Tibial nerve (tissue), 4 donors: ENCODE measurements around the gene APEH.

Experiments
- EP300 ChIP-seq, 2 donors: sonication (generic); formaldehyde crosslinking; IDR thresholded peaks; one replicate each; pipeline ENCODE4 v1.6.1; 2017; ENCODE audit warnings: antibody characterized with exemption in 2 of 2, mild to moderate bottlenecking in 1 of 2
- POLR2A ChIP-seq, 2 donors: fragments of 450-650 bp; IDR thresholded peaks; one replicate each; pipeline ENCODE4 v1.6.1; 2017; ENCODE audit warnings: antibody characterized with exemption in 2 of 2, mild to moderate bottlenecking in 2 of 2, moderate library complexity in 2 of 2
- TF ChIP-seq, protein P1 (sequence below), 5 experiments: fragments of 200-600 bp in 3 of 5; fragments of 450-650 bp in 2 of 5; sonication (generic) in 3 of 5; IDR thresholded peaks; one replicate each; pipeline ENCODE4 v1.5.1; 2016 to 2019; ENCODE audit warnings: antibody characterized with exemption in 5 of 5, mild to moderate bottlenecking in 3 of 5, moderate library complexity in 2 of 5

DNA sequence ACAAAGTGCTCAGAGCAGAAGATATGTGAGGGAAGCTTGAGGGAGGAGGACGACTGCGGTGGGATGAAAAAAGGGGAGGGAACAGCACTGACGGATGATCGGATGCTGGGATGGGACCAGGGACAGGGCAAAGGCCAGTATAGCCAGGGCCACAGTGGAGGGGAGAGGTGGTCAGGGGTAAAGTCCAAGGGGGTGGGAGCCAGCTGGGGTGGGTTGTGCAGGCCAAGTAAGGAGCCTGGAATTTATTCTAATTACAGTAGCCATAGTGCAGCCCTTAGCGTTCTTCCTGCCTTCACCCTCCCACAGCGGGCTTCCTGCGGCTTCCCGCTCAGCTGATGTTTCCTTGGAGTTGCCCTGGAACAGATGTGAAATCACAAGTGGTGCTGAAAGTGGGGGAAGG lies 7.6 kb upstream of the APEH start:
- TF ChIP-seq, protein P1, sequence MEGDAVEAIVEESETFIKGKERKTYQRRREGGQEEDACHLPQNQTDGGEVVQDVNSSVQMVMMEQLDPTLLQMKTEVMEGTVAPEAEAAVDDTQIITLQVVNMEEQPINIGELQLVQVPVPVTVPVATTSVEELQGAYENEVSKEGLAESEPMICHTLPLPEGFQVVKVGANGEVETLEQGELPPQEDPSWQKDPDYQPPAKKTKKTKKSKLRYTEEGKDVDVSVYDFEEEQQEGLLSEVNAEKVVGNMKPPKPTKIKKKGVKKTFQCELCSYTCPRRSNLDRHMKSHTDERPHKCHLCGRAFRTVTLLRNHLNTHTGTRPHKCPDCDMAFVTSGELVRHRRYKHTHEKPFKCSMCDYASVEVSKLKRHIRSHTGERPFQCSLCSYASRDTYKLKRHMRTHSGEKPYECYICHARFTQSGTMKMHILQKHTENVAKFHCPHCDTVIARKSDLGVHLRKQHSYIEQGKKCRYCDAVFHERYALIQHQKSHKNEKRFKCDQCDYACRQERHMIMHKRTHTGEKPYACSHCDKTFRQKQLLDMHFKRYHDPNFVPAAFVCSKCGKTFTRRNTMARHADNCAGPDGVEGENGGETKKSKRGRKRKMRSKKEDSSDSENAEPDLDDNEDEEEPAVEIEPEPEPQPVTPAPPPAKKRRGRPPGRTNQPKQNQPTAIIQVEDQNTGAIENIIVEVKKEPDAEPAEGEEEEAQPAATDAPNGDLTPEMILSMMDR (IDR thresholded peaks at IDR 0.05) = no peak
- TF ChIP-seq POLR2A (IDR thresholded peaks at IDR 0.05) = no peak
- no peak for TF ChIP-seq EP300 (IDR thresholded peaks at IDR 0.05)
